ENCODE measurements around the gene EAF1. TPM values are rescaled to one million over a fixed set of nuclear protein-coding genes. Genes with fewer than 3 reads are reported as not detected.
"Not testable (repeated sequence)": the region's sequence is repeated elsewhere in the genome, so short reads cannot be mapped to it uniquely, and the experiment has no call there.

The EAF1 gene
- total RNA-seq, 1 experiment from 2014 or later = 9.9 TPM

- no peak overlapping the region for H3K4me3 ChIP-seq
- no peak for DNase-seq
- no peaks in the 10 kb centered on the region for H3K36me3 ChIP-seq
- H3K27me3 ChIP-seq = no peaks in the 10 kb centered on the region
- H3K9me3 ChIP-seq = no peaks in the 10 kb centered on the region
These were observed 30.9 kb downstream of the EAF1 start for GRCh38 chr3:15458212-15458780.

GRCh38 chr3:15460891-15461531, 33.6 kb downstream of the EAF1 start:
- no peaks in the 10 kb centered on the region for H3K9me3 ChIP-seq
- DNase-seq = no peak
- H3K4me3 ChIP-seq = no peak overlapping the region
- no peaks in the 10 kb centered on the region for H3K27me3 ChIP-seq
- H3K36me3 ChIP-seq = no peaks in the 10 kb centered on the region

GRCh38 chr3:15462451-15462850, 35.1 kb downstream of the EAF1 start:
- H3K27me3 ChIP-seq = no peaks in the 10 kb centered on the region
- DNase-seq = no peak
- no peaks in the 10 kb centered on the region for H3K9me3 ChIP-seq
- H3K36me3 ChIP-seq = no peaks in the 10 kb centered on the region
- H3K4me3 ChIP-seq = no peak overlapping the region

- DNase-seq = no peak
- Histone ChIP-seq H3K9me3 (no peaks in the 10 kb centered on the region), H3K4me3 (no peak overlapping the region), H3K36me3 (no peaks in the 10 kb centered on the region), H3K27me3 (no peaks in the 10 kb centered on the region)
These were observed 38.6 kb downstream of the EAF1 start for GRCh38 chr3:15465876-15466585.

- H3K4me3 ChIP-seq = no peak overlapping the region
- DNase-seq = no peak
- no peaks in the 10 kb centered on the region for H3K27me3 ChIP-seq
- H3K36me3 ChIP-seq = no peaks in the 10 kb centered on the region
- no peaks in the 10 kb centered on the region for H3K9me3 ChIP-seq
These were observed 40.1 kb downstream of the EAF1 start for GRCh38 chr3:15467227-15468181.

- Histone ChIP-seq H3K36me3 (no peaks in the 10 kb centered on the region), H3K27me3 (no peaks in the 10 kb centered on the region), H3K9me3 (no peaks in the 10 kb centered on the region), H3K4me3 (no peak overlapping the region)
- no peak for DNase-seq
These were observed 42.9 kb downstream of the EAF1 start for GRCh38 chr3:15470261-15470660.

GRCh38 chr3:15470849-15471248, 43.5 kb downstream of the EAF1 start:
- DNase-seq = no peak
- H3K9me3 ChIP-seq = no peaks in the 10 kb centered on the region
- no peak overlapping the region for H3K4me3 ChIP-seq
- H3K36me3 ChIP-seq = no peaks in the 10 kb centered on the region
- H3K27me3 ChIP-seq = no peaks in the 10 kb centered on the region

GRCh38 chr3:15471861-15472260, 44.5 kb downstream of the EAF1 start:
- Histone ChIP-seq H3K27me3 (no peaks in the 10 kb centered on the region), H3K9me3 (no peaks in the 10 kb centered on the region), H3K4me3 (no peak overlapping the region), H3K36me3 (no peaks in the 10 kb centered on the region)
- no peak for DNase-seq

- DNase-seq = no peak
- Histone ChIP-seq H3K4me3 (no peak overlapping the region), H3K9me3 (no peaks in the 10 kb centered on the region), H3K27me3 (no peaks in the 10 kb centered on the region), H3K36me3 (no peaks in the 10 kb centered on the region)
These were observed 47.8 kb downstream of the EAF1 start for GRCh38 chr3:15475161-15475560.

GRCh38 chr3:15476378-15476777, 49.0 kb downstream of the EAF1 start:
- DNase-seq = no peak
- no peaks in the 10 kb centered on the region for H3K36me3 ChIP-seq
- no peaks in the 10 kb centered on the region for H3K9me3 ChIP-seq
- H3K27me3 ChIP-seq = no peaks in the 10 kb centered on the region
- no peak overlapping the region for H3K4me3 ChIP-seq

GRCh38 chr3:15477951-15478639, 50.7 kb downstream of the EAF1 start:
- H3K4me3 ChIP-seq = no peak overlapping the region
- H3K9me3 ChIP-seq = no peaks in the 10 kb centered on the region
- no peaks in the 10 kb centered on the region for H3K27me3 ChIP-seq
- DNase-seq = no peak
- no peaks in the 10 kb centered on the region for H3K36me3 ChIP-seq

- Histone ChIP-seq H3K4me3 (no peak overlapping the region), H3K36me3 (no peaks in the 10 kb centered on the region)
These were observed 51.2 kb downstream of the EAF1 start for GRCh38 chr3:15478640-15478979.

GRCh38 chr3:15479400-15480224, 52.2 kb downstream of the EAF1 start:
- H3K36me3 ChIP-seq = no peaks in the 10 kb centered on the region
- DNase-seq = no peak
- no peak overlapping the region for H3K4me3 ChIP-seq
- H3K27me3 ChIP-seq = no peaks in the 10 kb centered on the region
- H3K9me3 ChIP-seq = no peaks in the 10 kb centered on the region

More at GRCh38 chr3:15478640-15478979, 51.2 kb downstream of the EAF1 start:
- DNase-seq = no peak
- Histone ChIP-seq H3K27me3 (no peaks in the 10 kb centered on the region), H3K9me3 (no peaks in the 10 kb centered on the region)

- H3K4me3 ChIP-seq, H3K36me3 ChIP-seq, H3K27me3 ChIP-seq, DNase-seq, H3K9me3 ChIP-seq: not testable (repeated sequence)
These were observed 57.2 kb downstream of the EAF1 start for GRCh38 chr3:15484551-15484950.

- H3K9me3 ChIP-seq = no peaks in the 10 kb centered on the region
- DNase-seq = no peak
- no peak overlapping the region for H3K4me3 ChIP-seq
- H3K36me3 ChIP-seq = no peaks in the 10 kb centered on the region
- H3K27me3 ChIP-seq = no peaks in the 10 kb centered on the region
These were observed 58.6 kb downstream of the EAF1 start for GRCh38 chr3:15486020-15486419.

GRCh38 chr3:15486979-15487378, 59.6 kb downstream of the EAF1 start:
- Histone ChIP-seq H3K9me3 (no peaks in the 10 kb centered on the region), H3K27me3 (no peaks in the 10 kb centered on the region), H3K36me3 (no peaks in the 10 kb centered on the region), H3K4me3 (no peak overlapping the region)
- no peak for DNase-seq

Measured in MG63 (cell line).